GM21737 (cell line): ENCODE measurements around the gene NDUFV3.
"Not testable (repeated sequence)": the region's sequence is repeated elsewhere in the genome, so short reads cannot be mapped to it uniquely, and the experiment has no call there.

Source experiments
- ATAC-seq: cut with Tn5 transposase; IDR thresholded peaks from one replicate; pipeline ENCODE4 v1.9.1; 2021; ENCODE audit warnings: mild to moderate bottlenecking, moderate library complexity; ENCODE audit not compliant: unreplicated experiment

The NDUFV3 gene

DNA sequence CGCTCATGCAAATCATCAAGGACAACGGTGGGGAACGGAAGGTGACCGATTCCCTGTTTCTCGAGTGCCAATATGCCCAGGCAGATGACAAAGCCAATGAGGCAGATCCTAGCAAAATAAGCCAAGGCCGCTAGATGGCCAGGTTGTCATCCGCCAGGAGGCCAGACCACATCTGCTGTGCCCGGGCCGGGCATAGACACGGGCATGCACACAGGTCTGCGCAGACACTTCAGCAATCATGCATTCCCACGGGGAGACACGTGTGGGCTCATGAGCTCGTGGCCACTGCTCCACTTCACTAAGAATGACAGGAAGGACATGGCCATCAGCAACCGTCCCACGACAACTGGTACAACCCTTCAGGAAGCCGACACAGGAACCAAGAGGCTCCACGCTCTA, 37.2 kb upstream of the NDUFV3 start:
- no peak for ATAC-seq

DNA sequence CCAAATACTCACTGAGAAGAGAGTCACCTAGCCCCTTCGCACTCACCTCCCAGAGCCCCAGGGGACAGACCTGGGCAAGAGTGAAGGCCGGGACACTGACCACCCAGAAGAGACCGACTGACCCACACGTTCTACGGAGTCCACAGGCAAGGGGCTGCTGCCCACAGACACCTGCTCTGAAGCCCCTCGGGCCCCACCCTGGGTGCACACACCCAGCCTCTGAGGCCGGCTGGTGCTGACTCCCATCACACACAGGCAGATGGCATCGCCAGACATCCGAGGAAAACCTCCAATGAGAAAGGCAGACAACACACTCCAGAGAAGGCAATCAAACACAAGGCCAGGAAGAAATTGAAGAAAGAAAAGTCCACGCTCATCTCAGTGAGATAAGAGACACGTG, 35.9 kb upstream of the NDUFV3 start:
- no peak for ATAC-seq

DNA sequence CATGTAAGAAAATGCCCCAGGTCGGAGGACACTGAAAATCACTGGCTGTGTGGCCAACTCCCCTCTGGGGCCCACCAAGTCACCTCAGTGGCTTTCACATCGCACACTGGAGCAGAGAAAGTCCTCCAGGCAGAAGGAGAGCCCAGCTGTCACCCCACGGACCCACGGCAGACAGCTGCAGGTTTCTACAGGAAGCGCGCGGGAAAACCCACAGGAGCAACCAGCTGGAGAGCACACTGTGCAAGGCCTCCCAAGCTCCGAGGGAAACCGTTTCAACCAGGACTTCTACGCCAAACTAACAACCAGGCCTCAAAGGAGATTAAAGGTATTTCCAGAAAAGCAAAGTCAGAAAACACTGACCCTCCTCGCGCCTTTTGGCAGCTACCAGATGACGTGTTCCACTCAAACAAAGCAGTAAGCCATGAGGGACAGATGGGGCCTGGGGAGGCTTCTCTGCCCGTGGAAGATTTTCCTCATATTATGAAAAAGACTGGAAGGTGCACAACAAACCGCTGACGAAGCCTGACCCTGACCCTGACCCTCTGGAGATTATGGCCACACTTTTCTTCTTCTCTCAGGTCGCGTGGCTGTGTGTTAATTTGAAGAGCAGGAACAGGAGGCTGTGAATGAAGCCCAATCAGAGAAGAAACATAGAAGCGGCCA, 34.8 kb upstream of the NDUFV3 start:
- ATAC-seq = no peak

DNA sequence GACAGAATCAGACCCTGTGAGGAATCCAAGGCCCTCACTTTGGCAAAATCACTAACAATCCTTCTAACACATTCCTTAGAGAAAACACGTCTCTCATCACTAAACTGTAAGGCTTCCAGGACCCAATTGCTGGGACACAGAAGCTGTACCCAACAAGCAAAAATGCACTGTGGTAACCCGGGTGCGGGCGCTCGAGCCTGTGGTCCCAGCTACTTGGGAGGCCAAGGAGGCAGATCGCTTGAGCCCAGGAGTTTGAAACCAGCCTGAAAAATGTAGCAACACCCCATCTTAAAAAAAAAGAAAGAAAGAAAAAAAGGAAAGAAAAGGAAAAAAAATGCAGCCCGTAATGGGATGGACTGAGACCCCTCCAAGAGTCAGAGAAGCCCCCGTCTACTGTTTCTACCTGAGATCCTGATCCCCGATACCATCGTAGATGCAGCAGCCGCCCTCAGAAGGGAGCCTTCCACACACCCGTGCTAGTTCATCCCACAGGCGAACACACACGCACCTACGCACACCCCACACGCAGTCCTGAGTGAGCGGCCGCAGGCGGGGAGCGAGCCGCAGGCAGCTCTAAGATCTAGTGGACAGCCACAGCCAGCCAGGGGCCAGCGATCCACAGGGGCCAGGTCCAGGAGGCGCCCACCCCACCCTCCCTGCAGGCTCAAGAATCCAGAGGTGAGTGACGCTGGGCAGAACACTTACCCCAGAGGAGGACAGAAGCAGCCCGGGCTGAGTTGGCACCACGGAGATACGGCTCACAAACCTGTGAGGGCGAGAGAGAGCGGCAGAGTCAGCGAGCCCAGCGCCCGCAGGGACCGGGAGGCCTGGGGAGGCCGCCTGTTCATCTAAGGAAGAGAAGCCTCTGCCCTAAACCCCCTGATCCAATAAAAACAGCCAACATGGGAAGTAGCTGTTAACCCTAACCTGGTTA, 33.9 kb upstream of the NDUFV3 start:
- no peak for ATAC-seq

DNA sequence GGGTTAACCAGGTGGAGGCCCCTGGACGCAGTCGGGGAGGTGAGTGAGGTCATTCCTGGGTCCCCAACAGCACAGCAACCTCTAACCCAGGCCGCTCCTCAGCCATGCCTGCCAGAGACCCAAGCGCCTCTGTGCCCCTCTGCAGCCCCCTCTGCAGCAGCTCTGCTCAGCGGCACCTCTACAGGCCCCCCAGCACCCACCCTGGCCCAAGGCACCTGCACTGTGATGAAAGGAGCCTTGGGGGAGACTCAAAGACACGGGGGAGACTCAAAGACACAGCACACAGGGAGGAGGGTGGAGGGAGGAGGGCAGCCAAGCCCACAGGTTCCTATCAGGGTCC, 33.2 kb upstream of the NDUFV3 start:
- ATAC-seq = no peak

DNA sequence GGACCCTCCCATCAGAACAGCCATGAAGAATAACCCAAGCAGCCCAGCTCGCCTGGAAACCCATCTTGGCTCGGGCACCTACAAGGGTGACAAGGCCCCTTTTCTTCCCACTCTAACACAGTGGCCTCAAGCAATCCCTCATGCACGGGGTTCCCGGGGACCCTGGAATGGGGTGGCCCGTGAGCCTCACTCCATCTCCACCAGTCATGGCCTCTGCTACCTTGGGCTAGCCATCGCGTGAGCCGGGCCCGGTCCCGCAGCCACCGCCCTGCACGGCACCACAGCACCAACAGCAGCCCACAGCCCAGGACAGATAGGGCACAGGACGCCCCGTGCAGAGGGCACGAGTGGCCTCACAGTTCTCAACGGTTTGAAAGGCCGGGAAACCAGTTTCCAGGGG, 32.8 kb upstream of the NDUFV3 start:
- no peak for ATAC-seq

DNA sequence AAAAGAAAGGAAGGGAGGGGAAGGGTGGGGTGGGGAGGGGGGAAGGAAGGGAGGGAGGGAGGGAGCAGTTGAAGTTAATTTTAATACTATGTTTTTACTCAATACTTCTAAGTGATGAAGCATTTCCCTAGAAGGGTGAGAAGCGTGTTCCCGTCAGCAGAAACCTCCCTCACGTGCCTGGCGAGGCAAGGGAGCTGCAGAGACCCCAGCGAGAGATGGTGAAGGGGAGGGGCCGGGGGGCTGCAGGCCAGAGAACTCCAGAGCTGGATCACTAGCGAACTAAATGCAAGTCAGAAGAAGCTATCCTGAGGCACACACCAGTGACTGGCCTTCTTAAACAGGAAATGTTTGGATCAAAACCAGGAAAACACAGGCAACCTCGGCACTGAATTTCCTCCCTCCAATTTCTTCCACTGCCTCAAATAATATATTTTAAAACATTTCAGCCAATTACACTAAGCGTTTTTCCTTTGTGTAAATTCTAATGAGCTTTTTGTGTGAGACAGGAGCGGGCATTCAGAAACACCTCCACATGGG, 31.7 kb upstream of the NDUFV3 start:
- no peak for ATAC-seq

DNA sequence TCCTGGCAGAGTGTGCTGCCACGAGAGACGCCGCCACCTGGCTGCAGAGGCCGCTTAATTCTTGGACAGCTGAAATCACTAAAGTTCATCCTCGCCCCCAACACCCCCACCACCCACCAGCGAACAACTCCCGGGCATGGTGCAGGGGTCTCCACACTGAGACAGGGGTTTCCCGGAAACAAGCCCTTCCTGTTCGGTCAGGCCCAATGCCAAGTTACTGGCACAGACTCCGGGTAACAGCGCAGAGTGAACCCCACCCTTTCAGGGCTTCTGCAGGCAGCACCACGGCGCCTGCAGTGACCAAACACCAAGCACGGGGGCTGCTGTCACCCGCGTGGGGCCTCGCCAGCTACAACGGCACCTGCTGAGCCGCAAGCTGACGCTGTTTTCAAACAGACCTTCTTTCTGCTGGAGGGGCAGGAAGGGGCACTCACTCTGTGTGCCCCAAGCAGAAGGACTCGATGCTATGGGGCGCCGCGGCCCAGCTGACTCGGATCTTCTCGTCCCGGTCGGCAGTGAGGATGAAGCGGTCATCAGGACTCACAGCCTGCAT, 31.2 kb upstream of the NDUFV3 start:
- no peak for ATAC-seq

DNA sequence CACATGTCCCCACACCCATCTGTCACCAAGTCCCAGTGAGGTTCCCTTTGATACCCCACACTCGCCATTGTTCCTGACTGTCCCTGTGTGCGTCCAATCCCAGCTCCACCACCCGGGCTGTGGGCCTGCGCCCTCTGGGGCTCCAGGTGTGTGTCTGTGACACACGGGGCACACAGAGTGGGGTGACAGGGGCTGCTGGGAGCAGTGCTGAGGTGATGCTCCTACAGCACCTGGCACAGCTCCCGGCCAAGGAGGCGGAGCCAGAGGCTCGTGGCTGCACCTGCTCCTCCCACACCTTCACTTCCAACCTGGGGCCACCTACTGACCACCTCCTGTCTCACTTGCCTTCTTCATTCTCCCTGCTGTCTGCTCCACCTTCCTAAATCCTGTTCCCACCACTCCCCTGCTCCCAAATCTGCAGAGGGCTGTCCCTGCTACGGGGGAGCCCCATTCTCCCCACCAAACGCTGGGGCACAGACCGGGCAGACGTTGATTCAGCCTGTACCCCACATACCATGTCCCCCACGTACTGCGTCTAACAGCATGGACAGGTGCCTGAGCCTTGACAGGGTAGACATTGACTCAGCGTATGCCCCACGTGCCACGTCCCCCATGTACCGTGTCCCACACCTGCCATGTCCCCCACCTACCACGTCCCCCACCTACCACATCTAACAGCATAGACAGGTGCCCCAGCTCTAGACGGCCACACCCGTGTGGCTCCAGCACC, 30.2 kb upstream of the NDUFV3 start:
- ATAC-seq = no peak

DNA sequence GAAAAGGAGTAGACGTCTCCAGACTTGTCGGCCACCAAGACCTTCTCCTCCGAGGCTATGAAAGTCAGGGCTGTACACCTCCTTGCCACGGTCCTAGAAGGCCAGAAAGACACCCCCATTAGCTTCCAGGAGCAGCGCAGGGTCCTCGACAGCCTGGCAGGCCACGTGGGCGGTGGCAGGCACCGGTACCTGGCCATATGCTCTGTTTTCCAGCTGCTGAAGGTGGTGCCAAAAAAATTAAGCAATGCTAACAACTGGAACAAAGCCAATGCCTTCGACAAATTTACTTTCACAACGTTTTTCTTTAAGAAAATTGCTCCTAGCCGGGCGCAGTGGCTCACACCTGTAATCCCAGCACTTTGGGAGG, 29.6 kb upstream of the NDUFV3 start:
- no peak for ATAC-seq

DNA sequence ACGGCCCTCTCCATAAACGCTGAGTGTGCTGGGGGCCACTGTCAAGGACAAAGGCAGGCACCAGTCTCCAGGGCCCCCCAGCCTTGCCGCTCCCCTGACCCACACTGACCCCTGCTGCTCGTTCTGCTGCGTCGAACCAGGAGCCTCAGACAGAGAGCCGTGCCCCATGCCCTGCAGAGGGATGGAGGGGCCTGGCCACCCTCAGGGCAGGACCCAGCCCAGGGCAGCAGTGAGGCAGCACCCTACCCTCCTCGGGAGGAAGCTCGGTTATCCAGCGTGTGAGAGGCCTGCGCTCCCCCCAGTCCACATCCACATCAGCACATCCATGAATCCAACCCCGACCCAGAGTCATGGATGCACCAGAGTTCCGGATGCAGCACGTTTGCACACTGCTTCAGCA, 28.8 kb upstream of the NDUFV3 start:
- ATAC-seq = no peak

DNA sequence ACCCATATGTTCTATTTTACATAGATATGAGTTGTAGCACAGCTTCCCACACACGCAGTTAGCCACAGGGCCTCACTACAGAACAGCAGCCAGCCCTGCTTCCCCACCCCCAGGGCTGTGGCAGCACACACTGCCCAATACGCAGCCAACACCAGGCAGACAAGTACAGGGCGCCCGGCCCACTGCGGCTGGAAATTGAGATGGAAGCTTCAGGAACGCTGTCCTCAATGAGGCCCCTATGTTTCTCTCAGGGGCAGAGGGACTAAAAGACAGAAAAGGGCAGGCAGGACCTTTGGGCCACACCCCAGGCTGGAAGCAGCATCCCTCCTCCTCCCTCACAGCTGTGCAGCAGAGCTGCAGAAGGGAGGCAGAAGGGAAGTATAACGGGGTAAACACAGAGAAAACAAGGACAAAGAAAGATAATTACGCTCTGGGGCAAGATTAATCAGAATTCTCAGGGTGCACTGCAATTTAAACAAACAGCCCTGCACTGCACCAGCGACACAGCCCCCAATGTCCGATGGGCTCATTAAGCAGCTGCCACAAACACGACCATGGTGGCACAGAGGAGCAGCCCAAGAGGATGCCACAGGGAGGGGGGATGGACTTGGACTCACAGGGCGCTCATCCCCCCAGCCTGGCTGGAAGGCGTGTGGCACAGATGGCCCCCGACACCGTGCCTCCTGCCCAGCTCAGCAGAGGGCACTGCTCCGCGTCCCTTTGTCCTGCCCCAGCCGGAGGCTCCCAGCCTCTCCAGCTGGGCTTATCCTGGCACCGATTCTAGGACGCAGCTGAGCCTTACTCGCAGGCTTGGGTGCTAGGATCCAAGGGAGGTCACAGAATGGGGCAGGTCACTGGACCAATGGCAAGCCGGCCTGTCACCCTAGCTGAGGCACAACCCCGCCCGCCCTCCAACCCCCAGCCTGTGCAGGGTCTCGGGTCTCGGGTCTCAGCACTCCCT, 28.0 kb upstream of the NDUFV3 start:
- no peak for ATAC-seq

DNA sequence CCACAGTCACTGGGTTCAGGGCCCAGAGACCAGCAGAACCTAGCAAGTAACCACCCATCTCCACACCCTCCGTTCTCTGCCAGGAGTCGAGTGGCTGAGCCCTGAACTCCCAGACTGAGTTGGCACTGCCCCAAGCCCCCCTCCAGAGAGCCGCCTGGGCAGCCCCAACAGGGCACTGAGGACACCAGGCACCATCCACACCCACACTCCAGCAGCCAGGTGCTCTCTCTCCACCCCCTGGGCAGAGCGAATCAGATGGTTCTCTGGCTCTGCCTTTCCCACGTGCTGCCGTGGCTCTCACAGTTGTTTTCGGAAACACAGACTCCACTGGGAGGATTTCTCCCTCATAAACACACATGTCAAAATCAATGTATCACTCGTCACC, 27.3 kb upstream of the NDUFV3 start:
- ATAC-seq = no peak

DNA sequence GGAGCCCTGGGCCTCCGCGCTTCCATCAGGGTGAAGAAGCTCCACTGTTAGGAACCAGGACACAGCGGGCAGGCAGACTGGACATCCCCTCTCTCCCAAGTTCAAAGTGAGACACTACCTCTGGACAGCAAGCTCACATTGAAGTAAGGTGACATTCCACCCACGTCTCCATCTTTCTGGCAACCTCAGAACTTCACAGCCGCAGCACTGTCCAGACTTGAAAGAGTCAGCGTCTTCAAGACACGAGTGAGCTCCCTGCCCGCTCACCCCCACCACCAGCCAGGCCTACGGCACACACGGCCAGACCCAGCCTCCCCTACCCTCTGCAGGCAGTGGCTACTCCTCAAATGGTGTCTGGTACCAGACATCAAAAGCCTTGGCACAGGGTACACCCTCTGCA, 24.9 kb upstream of the NDUFV3 start:
- no peak for ATAC-seq

DNA sequence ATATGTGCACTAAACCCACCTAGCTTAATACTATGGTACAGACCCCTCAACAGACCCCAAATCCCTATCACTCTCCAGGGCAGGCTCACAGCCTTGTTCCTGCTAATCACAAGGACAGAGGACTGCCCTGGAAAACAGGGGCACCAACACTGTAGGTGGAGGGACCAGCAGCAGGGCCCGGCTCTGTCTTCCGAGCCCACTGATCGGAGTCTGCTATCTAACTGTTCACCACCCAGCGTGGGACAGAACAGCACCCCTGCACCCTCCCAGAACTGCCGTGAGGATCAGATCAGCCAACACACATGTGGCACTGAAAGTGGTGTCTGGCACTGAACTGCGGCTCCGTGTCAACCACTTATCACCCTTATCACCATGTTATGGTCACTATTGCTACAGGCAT, 20.0 kb upstream of the NDUFV3 start:
- no peak for ATAC-seq

DNA sequence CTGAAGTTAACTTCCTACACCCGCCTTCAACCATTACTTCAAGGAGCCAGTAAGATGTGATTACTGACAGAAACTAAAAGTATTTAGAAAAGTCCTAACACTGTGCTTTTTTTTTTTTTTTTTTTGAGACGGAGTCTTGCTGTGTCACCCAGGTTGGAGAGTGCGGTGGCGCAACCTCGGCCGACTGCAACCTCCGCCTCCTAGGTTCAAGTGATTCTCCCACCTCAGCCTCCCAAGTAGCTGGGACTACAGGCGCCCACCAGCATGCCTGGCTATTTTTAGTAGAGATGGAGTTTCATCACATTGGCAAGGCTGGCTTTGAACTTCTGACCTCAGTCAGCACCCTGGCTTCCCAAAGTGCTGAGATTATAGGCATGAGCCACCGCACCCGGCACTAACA, 17.3 kb upstream of the NDUFV3 start:
- not testable (repeated sequence) for ATAC-seq

DNA sequence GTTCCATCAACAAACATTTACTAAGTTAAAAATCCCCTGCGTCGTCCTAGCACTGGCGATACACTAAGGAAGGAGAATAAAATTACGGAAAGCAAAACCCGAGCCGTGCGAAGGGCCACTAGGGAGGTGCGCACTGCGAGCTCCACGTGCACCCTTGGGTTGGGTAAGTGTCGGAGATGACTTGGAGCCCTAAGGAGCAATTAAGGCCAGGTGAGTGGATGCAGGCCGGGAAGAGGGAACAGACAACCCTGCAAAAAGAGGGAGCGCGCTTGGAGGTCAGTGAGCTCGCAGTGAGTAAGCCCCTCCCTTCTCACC, 14.5 kb upstream of the NDUFV3 start:
- no peak for ATAC-seq

DNA sequence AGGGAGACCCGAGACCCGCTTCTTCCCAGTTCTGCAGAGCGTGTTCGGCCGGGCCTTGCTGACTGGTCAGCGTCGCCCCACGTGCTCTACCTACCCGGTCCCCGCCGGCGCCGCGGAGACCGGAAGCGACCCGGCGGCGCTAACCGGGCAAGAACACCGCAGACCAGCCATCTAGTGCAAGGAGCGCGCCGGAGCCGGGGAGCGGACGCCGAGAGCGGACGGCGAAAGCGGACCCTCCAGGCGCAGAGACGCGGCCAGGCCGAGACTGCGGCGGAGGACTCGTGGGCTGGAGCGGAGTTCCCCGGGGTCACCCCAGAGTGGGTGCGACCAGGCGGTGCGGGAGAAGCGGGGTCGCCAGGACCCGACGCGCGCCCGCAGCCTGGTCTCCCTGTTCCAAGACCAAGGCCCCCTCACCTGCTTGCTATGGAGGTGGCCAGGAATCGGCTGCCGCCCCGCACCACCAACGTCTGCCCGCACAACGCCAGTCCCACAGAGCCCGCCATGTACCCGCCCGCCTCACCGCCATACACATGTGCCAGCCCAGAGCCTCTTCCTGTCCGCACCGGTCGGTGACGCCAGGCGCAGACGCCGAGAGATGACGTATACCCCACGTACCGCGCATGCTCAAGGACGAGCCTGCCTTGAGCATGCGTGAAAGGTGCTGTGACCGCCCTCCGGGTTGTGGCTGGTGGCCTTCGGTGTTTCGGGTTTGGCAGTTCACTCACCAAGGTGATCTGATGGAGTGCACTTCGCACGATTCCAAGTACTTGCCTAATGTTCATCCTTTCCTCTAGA, 13.9 kb upstream of the NDUFV3 start, which contains the start of gene WDR4:
Gene WDR4, minus strand, starts transcription at position 547 of the 795 bp plus-strand sequence. Its CDS starts 44 bp downstream, at position 503.
- peak; percentile 83 for ATAC-seq

DNA sequence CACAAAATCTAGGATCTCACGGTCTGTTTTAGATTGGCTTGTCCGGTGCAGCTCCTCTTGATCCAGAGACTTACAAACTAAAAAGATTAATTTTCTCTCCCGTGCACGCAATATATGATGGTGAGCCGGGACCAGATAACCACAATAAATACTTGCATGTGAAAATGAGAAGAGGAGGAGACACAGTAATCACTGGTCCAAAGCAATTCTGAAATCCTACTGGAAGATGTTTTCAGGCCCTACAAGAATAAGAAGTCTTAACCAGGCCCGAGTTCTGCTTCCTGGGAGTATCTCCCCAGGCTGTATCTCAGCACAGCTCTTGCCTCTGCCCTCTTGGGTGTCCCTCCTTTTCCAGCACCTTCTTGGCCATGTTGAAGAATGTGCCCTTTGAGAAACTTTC, 12.8 kb upstream of the NDUFV3 start:
- ATAC-seq = no peak
